ENCODE results near the gene SRGAP3.

GRCh38 chr3:9254764-9255163 lies 5.3 kb upstream of the SRGAP3 start:
- TF ChIP-seq, protein P1, sequence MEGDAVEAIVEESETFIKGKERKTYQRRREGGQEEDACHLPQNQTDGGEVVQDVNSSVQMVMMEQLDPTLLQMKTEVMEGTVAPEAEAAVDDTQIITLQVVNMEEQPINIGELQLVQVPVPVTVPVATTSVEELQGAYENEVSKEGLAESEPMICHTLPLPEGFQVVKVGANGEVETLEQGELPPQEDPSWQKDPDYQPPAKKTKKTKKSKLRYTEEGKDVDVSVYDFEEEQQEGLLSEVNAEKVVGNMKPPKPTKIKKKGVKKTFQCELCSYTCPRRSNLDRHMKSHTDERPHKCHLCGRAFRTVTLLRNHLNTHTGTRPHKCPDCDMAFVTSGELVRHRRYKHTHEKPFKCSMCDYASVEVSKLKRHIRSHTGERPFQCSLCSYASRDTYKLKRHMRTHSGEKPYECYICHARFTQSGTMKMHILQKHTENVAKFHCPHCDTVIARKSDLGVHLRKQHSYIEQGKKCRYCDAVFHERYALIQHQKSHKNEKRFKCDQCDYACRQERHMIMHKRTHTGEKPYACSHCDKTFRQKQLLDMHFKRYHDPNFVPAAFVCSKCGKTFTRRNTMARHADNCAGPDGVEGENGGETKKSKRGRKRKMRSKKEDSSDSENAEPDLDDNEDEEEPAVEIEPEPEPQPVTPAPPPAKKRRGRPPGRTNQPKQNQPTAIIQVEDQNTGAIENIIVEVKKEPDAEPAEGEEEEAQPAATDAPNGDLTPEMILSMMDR (IDR thresholded peaks at IDR 0.05) = no peak
- TF ChIP-seq POLR2AphosphoS5 (IDR thresholded peaks at IDR 0.05) (no peak), POLR2A (IDR thresholded peaks at IDR 0.05) (no peak)
